Cardiac fibroblast (primary cell): Measurements from ENCODE around the gene COPS3.

Source experiments
- DNase-seq, 2 donors: peaks; one replicate each; pipeline versions ENCODE4 v3.0.0 to v3.0.0-alpha.2; 2010; ENCODE audit warnings: low read depth in 2 of 2
- H3K4me3 ChIP-seq, 2 donors: replicated peaks in 1 of 2; 1 replicate in 1 of 2; 2 replicates in 1 of 2; pipeline ENCODE4 v1.5.1; 2011; ENCODE audit warnings: low read depth in 2 of 2, low read length in 2 of 2, mild to moderate bottlenecking in 2 of 2, moderate library complexity in 1 of 2
- TF ChIP-seq, protein P1 (sequence below): IDR thresholded peaks from one replicate; pipeline ENCODE4 v1.5.1; 2011; ENCODE audit warnings: low read depth, mild to moderate bottlenecking, low read length, inconsistent platforms

The COPS3 gene

DNA sequence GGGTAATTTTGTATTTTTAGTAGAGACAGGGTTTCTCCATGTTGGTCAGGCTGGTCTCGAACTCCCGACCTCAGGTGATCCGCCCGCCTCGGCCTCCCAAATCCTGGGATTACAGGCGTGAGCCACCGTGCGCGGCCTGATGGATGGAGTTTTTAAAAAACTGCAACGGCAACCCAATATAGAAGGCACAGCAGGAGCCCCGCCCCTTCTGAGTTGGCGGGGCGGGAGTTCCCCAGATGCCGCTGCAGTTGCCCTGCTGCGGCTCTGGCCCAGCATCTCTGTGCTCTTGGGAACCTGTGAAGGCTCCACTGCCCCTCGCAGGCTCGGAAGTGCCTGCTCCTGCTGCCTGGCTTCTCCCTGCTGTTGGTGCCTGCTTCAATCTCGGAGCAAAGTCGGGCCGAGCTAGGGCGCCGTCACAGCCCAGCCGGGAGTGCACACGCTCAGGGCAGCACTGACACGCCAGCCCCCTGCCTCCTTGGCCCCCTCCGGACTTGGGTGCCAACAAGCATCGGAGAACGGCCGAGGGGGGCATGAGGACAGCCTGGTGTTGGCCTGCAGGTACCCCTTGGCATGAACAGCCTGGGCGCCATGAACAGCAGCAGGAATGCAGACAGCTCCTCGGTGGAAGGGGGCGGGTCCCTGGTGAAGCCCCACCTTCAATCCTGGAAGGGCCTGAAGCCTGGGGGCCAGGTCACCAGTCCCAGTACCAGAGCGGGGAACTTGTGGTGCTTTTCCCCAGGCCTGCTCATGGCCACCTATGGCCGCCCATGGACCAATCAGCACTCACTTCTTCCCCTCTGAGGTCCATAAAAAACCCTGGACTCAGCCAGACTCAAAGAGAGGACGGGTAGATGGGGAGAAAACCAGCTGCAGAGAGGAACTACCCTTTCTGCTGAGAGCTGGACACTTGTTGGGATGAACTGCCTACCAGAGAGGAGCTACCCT lies 19.9 kb upstream of the COPS3 start:
- DNase-seq, result peak; percentile 48 to 54
- TF ChIP-seq, protein P1, sequence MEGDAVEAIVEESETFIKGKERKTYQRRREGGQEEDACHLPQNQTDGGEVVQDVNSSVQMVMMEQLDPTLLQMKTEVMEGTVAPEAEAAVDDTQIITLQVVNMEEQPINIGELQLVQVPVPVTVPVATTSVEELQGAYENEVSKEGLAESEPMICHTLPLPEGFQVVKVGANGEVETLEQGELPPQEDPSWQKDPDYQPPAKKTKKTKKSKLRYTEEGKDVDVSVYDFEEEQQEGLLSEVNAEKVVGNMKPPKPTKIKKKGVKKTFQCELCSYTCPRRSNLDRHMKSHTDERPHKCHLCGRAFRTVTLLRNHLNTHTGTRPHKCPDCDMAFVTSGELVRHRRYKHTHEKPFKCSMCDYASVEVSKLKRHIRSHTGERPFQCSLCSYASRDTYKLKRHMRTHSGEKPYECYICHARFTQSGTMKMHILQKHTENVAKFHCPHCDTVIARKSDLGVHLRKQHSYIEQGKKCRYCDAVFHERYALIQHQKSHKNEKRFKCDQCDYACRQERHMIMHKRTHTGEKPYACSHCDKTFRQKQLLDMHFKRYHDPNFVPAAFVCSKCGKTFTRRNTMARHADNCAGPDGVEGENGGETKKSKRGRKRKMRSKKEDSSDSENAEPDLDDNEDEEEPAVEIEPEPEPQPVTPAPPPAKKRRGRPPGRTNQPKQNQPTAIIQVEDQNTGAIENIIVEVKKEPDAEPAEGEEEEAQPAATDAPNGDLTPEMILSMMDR, result no peak
- H3K4me3 ChIP-seq, result peak overlapping the region; percentile 29 to 30

GRCh38 chr17:17298108-17298507 lies 17.1 kb upstream of the COPS3 start:
- TF ChIP-seq, protein P1, result no peak
- peak in 1 of 2 donors; percentile 77 for DNase-seq
- H3K4me3 ChIP-seq, result no peak overlapping the region

DNA sequence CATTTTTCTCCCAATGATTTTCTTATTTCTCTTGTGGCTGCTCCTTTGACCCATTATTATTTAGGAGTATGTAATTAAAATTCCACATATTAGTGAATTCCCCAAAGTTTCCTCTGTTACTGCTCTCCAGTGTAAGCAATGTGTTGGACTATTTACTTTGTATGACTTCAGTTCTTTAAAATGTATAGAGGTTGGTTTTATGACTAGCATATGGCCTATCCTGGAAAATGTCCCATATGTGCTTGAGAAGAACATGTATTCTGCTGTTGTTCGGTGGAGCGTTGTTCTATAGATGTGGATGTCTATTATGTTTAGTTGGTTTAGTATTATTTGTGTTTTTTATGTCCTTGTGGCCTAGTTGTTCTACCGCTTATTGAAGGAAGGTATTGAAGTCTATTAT lies 16.2 kb upstream of the COPS3 start:
- TF ChIP-seq, protein P1, result no peak
- DNase-seq, result peak in 1 of 2 donors; percentile 37

GRCh38 chr17:17295141-17295540 lies 14.1 kb upstream of the COPS3 start:
- H3K4me3 ChIP-seq, result no peak overlapping the region
- TF ChIP-seq, protein P1, result no peak
- no peak for DNase-seq

More for the DNA sequence above, 16.2 kb upstream of the COPS3 start:
- H3K4me3 ChIP-seq, result no peak overlapping the region

DNA sequence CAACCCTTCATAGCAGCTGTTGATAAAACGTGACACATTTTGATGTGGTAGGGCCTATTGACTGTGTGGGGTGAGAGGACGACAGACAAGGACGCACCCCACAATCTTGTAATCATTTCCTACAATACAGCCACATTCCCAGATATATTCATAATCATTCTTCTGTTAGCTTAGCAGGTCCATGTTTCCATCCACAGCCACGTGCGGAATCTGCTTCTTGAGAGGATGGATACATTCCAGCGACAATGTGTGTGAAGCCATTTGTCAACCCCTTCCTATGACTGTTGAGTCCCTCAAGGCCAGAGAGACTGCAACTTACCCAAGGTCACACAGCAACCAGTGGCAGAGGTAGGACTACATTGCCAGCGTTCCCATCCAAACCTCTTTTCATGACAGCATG lies 8.7 kb upstream of the COPS3 start:
- no peak for DNase-seq
- H3K4me3 ChIP-seq, result no peak overlapping the region
- TF ChIP-seq, protein P1, result no peak

- DNase-seq, result no peak
- TF ChIP-seq, protein P1, result no peak
- H3K4me3 ChIP-seq, result no peak overlapping the region
Measured at GRCh38 chr17:17289086-17289485, 8.0 kb upstream of the COPS3 start.

DNA sequence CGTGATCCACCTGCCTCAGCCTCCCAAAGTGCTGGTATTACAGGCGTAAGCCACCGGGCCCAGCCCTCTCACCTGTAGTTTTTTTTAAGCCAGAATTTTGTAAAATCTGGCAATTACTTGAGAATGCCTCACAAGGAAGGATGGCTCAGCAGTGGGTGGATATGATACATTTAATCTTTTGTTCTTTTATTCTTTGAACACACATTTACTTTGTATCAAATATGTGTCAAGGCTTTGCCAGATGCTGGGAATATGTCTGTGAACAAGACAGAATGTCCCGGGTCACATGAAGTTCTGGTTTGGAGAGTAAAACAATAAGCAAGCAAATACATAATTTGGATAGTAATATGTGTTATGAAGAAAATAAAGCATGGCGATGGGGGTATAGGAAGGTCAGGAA lies 4.9 kb upstream of the COPS3 start:
- no peak overlapping the region for H3K4me3 ChIP-seq
- no peak for DNase-seq
- TF ChIP-seq, protein P1, result no peak
